Measurements from ENCODE around the gene ADAT1.

The ADAT1 gene

DNA sequence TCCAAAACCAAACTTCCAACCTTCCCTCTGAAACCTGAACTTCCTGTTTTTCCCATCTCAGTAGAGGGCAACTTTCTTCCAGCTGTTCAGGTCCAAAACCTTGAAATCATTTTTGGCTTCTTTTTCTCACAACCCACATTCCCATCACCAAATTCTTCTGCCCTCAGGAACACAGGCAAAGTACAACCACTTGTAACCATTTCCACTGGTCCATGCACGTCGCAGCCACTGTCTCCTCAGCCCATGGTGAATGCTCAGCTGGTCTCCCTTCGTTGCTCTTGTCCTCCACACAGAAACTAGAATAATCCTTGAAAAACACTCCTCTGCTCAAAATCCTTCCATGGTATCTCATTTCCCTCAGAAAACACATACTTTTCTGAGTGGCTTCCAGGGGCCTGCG lies 3.7 kb upstream of the ADAT1 start:
- ChIA-PET CTCF (interaction anchor here (0.5 kb wide), 1 partner anchor 730 kb away, joined by 3 read pairs; no protein-coding TSS in a partner anchor), POLR2A (ENCODE audit: low non-redundant PET) (no interaction called here)
- TF ChIP-seq, protein P1, sequence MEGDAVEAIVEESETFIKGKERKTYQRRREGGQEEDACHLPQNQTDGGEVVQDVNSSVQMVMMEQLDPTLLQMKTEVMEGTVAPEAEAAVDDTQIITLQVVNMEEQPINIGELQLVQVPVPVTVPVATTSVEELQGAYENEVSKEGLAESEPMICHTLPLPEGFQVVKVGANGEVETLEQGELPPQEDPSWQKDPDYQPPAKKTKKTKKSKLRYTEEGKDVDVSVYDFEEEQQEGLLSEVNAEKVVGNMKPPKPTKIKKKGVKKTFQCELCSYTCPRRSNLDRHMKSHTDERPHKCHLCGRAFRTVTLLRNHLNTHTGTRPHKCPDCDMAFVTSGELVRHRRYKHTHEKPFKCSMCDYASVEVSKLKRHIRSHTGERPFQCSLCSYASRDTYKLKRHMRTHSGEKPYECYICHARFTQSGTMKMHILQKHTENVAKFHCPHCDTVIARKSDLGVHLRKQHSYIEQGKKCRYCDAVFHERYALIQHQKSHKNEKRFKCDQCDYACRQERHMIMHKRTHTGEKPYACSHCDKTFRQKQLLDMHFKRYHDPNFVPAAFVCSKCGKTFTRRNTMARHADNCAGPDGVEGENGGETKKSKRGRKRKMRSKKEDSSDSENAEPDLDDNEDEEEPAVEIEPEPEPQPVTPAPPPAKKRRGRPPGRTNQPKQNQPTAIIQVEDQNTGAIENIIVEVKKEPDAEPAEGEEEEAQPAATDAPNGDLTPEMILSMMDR (conservative IDR thresholded peaks at IDR 0.05; ENCODE audit: low read depth): no peak
- no peak overlapping the region for H3K27ac ChIP-seq
- no peak for DNase-seq (ENCODE audit: low spot score)

DNA sequence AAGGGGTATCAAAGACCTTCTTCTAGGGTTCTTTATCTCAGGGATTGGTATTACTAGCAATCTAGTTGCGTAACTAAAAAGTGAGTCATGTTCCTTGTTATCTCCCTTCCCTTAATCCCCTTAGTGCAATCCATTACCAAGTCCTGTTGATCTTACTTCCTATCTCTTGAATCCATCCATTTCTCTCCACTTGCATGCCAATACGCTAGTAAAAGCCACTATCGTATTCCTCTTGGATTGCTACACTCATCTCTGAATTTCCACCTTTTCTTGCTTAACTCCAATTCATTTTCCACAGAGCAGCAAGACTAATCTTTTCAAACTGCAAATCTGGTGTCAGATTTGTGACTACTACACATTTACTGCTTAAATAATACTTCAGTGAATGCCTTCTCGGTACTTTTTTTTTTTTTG lies 1.8 kb upstream of the ADAT1 start:
- DNase-seq (ENCODE audit: low spot score): peak; percentile 45
- CTCF ChIA-PET: no interaction called here
- TF ChIP-seq, protein P1 (conservative IDR thresholded peaks at IDR 0.05; ENCODE audit: low read depth): no peak
- POLR2A ChIA-PET (ENCODE audit: low non-redundant PET): no interaction called here
- peak overlapping the region; percentile 52 for H3K27ac ChIP-seq

DNA sequence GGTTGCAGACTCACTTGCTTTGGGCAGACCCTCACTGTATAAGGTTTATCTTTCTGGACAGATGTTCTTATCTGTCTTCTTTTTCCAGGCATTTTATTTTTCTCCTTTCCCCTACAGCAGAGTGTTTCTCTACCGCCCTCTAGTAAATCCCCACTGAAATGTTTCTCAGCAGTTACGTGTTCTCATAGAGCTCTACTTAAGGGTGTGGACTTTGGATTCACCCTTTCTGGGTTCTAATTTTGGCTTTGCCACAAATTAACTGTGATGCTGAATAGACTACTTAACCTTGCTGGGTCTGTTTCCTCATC lies 2.0 kb downstream of the ADAT1 start:
- POLR2A ChIA-PET (ENCODE audit: low non-redundant PET): no interaction called here
- H3K27ac ChIP-seq: no peak overlapping the region
- TF ChIP-seq, protein P1 (conservative IDR thresholded peaks at IDR 0.05; ENCODE audit: low read depth): peak; percentile 35
- CTCF ChIA-PET: no interaction called here
- peak; percentile 18 for DNase-seq (ENCODE audit: low spot score)

DNA sequence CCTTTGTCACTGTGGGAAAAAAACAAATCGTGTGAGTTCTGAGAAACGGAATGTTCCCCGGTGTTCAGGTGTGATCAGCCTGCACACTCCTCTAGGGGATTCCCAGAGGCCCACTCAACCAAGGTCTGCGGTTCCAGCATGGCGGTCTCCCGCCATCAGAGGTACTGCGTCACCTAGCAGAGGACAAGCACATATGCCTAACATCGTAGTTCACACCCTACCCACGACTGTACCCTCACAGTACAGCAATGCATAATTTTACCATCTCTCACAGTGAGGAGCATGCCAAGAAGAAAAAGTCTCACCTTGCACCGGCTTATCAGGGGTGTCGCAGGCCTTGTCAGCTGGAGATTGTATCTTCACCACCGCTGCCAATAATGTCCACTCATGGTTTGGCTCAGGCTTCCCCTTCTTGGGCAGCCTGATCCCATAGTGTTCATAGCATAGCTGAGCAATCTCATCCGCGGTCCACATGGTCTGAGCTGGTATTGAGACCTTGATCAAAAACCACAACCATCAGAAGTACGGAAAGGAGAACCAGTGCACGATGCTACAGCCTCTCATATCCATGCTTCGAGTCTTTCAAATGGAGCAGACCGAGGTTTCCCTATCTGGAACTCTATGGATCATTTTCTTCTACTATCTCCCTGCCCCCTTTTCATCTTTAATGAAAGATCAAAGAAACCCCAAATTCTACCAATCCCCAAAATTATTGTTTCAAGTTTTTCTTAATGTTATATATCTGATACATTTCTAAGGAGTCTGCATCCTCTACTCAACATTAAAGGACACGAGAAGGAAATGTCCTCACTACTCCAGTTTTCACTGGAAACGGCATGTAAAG lies 2.5 kb downstream of the ADAT1 start:
- no peak for DNase-seq (ENCODE audit: low spot score)
- no peak overlapping the region for H3K27ac ChIP-seq
- CTCF ChIA-PET: interaction anchor here (0.6 kb wide), 1 partner anchor 10 kb away, joined by 5 read pairs; no protein-coding TSS in a partner anchor
- TF ChIP-seq, protein P1 (conservative IDR thresholded peaks at IDR 0.05; ENCODE audit: low read depth): no peak
- POLR2A ChIA-PET (ENCODE audit: low non-redundant PET): no interaction called here

DNA sequence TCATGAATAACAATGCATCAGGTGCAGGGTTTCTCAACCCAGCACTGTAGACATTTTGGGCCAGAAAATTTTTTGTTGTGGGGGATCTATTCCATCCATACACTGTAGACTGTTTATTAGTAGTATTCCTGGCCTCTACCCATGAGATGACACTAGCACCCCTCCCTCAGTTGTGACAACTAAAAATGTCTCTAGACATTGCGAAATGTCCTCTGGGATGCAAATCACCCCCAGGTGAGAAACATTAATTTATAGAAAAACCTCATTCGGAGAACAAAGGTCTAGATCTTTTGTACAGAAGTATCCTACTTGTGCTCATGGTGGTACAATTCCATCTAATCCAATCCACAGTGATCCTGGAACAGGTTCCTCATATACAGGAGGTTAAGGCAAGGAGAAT lies 4.3 kb downstream of the ADAT1 start:
- ChIA-PET CTCF (interaction anchor here (0.6 to 0.8 kb wide), 3 partner anchors 65 to 154 kb away, joined by 4 read pairs; no protein-coding TSS in a partner anchor), POLR2A (ENCODE audit: low non-redundant PET) (no interaction called here)
- H3K27ac ChIP-seq: no peak overlapping the region
- DNase-seq (ENCODE audit: low spot score): no peak
- TF ChIP-seq, protein P1 (conservative IDR thresholded peaks at IDR 0.05; ENCODE audit: low read depth): no peak

DNA sequence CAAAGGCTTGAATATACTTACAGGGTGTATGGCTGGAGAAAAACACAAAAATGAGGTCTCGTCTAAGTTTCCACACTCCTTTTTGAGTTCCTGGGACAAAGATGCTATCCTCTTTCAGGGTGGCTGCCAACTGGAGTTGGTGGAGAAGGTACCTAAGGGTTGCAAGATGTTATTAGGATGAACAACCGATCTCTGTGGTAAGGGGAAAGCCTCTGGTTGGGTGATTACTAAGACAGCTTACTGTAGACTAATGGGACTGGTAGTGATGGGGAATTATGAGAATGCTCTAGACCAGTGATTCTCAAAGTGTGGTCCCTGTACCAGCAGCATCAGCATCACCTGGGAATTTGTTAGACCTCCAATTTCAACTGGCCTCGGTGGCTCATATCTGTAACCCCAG lies 6.0 kb downstream of the ADAT1 start:
- TF ChIP-seq, protein P1 (conservative IDR thresholded peaks at IDR 0.05; ENCODE audit: low read depth): no peak
- DNase-seq (ENCODE audit: low spot score): no peak
- ChIA-PET CTCF (interaction anchor here (0.6 to 0.7 kb wide), 3 partner anchors 21 to 71 kb away, joined by 3 to 5 read pairs (median 5); no protein-coding TSS in a partner anchor), POLR2A (ENCODE audit: low non-redundant PET) (no interaction called here)
- no peak overlapping the region for H3K27ac ChIP-seq

Data from RWPE1 (cell line).